Activated CD4-positive, alpha-beta T cell treated with anti-CD3 and anti-CD28 coated beads for 4 hours (primary cell): ENCODE data around the gene NPHP4.
A peak's percentile ranks its signal among the peaks of the same experiment; 100 is the strongest.

Experiments used
- DNase-seq, 2 donors: peaks; one replicate each; pipeline ENCODE4 v3.0.0-alpha.2; 2020

NPHP4 gene

DNA sequence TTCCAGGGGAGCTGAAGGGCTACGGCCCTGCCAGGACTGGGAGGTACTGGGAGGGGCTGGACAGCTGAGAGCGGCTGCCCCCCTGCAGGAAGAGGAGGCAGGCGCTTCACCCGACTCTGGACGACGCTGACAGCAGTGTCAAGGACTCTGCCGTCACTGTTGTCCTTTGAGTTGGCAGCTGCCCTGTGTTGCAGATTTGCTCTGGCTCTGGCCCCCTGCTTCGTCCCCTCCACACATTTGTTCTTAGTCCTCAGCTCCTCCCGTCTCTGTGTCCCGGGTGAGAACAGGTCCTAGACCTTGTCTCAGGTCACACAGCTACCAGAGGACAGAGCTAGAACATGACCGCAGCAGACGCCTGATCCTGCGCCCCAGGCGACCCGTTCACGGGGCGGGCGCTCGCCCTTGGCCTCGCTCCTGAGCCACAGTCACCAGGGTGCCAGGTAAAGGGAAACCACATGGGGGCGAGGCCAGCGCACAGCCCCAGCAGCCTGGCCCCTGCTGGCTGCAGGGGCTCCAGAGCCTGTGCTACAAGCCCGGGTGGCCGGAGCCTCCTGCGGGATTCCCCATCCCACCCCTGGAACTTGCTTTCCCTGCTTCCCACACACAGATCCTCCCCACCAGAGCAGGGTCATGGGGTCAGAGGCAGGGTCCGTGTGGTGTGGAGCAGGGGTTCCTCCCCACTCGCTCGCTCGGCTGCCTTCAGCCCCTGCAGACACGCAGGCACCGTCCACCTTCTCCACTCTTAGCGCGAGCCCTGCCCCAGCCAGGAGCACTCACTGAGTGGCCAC lies 10.7 kb upstream of the NPHP4 start:
- DNase-seq: no peak

DNA sequence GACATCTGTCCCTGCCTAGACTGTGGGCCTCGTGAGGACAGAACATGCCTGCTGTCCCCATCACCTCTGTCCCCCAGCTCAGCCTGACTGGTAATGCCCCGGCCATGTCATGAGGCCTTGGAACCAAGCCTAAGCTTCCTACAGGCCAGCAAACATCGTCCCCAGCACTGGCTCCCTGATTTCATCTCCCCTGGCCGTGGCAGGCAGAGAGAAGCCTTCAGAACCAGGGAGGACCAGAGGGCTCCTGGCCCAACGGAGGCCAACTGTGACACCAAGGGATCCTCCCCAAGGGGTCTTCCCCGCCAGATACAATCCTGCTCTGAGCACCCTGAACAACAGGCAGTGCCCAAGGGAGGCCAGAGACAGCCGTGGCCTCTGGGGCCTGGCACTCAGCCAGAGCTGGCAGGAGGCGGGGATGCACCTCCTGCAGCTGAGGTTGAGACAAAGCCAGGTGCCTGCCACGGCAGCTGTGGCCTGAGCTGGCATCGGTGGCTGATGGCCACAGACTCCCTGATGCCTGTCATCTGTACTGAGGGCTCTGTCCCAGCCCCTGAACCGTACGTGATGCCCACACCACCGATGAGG lies 9.9 kb upstream of the NPHP4 start:
- DNase-seq: no peak

DNA sequence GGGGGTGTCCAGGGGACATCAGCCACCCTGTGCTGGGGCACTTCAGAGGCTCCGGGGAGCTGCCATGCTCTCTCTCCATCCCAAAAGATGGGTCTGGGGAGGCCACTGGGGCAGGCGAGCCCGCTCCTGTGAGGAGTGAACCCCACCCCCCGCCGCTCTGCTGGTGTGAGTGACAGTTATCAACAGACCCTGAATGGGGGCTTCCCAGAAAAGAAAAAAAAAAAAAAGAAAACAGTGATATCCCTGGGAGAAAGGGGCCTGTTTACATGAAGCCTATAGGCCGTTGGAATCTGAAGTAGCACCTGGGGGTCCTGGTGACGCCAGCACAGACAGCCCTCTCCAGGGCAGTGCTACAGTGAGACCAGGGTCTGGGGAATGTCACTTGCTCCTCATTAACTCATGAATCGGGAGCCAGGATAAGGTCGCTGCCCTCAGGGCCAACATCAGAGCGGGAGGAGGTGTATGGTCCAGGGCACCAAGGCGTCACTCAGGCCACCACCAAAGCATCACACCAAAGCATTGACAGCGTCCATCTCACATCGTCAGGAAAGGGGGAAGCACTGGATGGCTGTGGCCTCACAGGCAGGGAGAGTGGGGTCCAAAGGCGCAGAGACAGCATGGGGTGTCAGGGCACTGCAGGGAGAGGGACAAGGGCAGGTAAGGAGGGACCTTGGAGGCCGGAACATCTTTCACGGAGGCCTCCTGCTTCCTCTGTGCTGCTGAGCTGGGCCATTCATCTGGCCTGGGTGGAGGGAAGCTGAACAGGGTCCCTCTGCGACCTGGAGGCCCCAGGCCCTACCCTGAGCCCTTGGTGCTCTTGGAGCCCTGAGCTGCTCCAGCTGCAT lies 8.4 kb upstream of the NPHP4 start:
- DNase-seq: no peak

DNA sequence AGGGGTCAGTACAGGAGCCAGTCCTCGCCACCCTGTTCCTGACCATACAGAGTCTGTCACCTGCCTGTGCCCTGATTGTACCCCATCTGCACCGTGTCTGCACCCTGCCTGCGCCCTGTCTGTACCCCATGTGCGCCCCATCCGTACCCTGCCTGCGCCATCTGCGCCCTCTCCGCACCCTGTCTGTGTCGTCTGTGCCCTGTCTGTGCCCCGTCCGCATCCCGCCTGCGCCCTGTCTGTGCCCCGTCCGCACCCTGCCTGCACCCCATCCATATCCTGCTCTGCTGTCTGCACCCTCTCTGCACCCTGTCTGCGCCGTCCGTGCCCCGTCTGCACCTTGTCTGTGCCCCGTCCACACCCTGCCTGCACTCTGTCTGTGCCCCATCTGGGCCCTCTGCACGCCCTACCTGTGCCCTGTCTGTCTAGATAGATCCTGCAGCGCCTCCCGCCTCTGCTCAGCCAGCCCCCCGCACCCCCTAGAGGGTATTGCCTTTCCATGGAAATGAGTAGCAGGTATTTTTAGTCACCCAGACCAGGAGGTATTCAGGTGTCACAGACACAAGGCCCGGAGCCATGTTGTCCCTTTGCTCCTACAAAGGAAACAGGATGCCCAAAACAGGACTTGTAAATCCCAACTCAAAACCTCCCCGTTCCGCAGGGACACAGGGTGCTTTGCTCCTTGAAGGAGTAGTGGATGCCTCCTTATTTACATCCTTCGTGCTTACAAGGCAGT lies 7.7 kb upstream of the NPHP4 start:
- no peak for DNase-seq

DNA sequence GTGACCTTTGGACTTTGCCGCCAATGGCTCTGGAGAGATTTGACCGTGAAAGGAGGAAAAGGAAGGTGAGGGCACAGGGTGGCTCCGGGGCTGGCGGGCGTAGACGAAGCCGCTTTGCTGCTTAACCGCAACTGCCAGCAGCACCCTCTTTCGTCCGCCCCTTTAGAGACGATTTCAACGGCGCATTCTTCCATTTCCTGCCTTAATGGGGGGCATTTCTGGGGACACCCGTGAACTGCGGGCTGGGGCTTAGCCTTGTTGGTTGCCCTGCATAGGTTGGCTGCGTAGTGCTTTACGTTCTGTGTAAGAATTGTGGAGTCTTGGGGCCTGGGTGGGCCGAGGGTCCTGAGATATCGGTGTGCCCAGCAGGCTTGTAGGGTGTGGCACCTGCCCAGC lies 6.7 kb upstream of the NPHP4 start:
- no peak for DNase-seq

- no peak for DNase-seq
Observed at GRCh38 chr1:5998051-5998905, 6.1 kb upstream of the NPHP4 start.

GRCh38 chr1:5997316-5997715 lies 5.1 kb upstream of the NPHP4 start:
- no peak for DNase-seq

GRCh38 chr1:5996641-5997270 lies 4.5 kb upstream of the NPHP4 start:
- DNase-seq: no peak

DNA sequence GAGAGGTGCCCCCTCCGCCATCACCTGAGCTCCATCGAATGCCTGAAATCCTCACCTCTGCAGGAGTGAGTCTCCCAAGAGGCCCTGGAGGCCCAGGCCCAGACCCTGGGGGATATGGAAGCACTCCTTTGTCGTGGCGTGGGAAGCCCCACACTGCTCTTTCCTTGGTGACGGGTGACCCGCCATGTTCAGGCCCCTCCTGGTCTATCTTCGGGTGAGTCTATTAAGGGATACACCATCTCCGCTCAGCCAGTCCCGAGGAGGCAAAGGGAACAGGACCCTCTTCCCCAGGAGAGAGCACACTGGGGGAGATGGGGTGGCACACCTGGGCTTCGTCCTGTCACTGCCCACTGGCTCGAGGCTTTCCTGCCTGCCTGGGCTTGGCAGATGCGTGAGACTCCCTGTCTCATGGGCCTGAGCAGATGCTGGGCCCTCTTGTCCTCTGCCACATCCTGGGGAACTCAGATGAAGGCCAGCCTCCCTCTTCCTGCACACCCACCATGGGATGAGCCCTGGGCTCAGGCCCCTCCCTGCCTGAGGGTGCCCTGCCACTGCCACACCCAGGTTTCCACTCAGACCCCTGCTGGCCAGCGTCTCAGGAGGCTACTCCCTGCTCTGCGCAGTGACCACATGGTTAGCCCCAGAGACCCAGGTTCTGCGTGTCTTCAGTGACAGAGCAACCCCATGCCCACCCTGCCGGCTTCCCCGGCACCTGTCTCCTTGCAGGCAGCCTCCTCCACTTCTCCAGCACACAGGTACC lies 3.8 kb upstream of the NPHP4 start:
- DNase-seq: no peak

GRCh38 chr1:5994713-5995621 lies 2.7 kb upstream of the NPHP4 start:
- DNase-seq: peak; percentile 51 to 61

- peak; percentile 22 to 24 for DNase-seq
Observed at GRCh38 chr1:5993556-5994491, 1.6 kb upstream of the NPHP4 start.

- DNase-seq: peak in 1 of 2 donors; percentile 9
Observed at GRCh38 chr1:5992814-5993555, 760 bp upstream of the NPHP4 start.

DNA sequence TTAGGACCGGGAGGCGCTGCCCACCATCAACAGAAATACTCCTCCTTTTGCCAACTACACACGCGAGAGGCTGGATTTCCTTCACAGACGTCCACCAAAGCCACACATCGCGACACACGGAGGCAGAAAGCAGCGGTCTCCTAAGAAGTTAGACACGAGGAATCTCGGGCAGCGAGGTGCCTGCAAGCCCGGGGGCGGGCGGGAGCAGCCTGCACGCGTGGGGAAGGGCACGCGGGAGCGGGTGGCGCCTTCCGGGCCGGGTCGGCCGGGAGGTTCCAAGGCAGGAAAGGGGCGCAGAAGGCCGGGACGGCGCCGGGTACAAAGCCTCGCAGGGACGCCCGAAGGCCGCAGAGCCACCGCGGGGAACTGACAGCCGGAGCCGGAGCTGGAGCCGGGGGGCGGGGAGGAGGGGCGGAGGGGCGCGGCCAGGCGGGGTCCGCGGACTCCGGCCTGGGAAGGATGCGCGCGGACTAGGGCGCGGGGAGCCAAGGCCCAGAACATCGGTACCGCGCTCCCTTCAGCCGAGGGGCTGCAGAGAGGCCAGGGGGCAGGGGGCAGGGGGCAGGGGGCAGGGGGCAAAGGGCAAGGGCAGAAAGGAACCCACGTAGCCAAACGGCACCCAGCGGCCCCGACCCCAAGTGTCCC lies 722 bp downstream of the NPHP4 start:
- DNase-seq: peak; percentile 27 to 59

DNA sequence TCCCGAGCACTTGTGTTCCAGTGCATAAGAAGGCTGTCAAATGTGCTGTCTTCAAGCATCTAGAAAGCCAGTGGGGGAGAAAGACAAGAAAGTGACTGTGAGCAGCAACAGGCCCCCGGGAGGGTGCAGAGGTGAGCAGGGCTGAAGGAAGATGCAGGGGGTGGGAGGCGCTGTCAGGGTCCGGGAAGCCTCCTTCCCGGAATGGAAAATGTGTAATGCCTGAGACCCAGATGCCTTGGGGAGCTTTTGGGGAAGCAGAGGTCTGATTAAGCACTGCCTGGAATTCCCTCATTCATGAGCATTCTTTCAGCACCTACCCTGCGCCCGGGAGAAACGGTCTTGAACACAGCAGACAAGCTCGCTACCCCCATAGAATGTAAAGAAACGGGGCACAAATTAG lies 1.3 kb downstream of the NPHP4 start:
- DNase-seq: no peak

GRCh38 chr1:5989731-5990271 lies 2.4 kb downstream of the NPHP4 start:
- no peak for DNase-seq

DNA sequence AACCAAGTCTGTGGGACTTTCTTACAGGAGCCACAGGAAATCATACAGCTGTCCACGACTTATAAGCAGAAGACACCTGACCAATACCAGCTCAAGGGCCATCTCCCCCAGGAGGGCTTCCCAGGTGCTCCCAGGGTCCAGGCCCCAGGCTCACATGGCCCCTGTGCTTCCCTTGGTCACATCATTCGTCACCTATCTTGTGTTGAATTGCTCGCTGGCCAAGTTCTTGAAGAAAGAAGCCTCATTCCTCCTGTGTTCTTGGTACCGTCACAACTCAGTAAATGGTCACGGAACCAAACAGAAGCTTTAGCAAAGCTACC lies 3.0 kb downstream of the NPHP4 start:
- no peak for DNase-seq
